BJ (cell line): ENCODE results near the gene CXADR. TPM values are rescaled to one million over a fixed set of nuclear protein-coding genes. Genes with fewer than 3 reads are reported as not detected.

ENCODE experiments used
- CTCF ChIA-PET: fragments of 350-600 bp; formaldehyde crosslinking; extraction: SDS; loops from one replicate; lab custom pipeline; 2021; ENCODE audit warnings: antibody characterized with exemption, inconsistent platforms; lab: Yijun Ruan, JAX
- POLR2A ChIA-PET: fragments of 300-600 bp; sonication (Branson Sonifier 250); formaldehyde crosslinking; extraction: SDS; loops from one replicate; lab custom pipeline; 2021; ENCODE audit warnings: antibody characterized with exemption; lab: Charles Lee
- DNase-seq: peaks from one replicate; pipeline ENCODE4 v3.0.0-alpha.2; 2011; ENCODE audit warnings: low read depth
- H3K27me3 ChIP-seq: 2 replicates; pipeline ENCODE4 v1.6.0; 2011; ENCODE audit warnings: low read length; ENCODE audit not compliant: control insufficient read depth, insufficient read depth
- H3K36me3 ChIP-seq: 2 replicates; pipeline ENCODE4 v1.5.1; 2011; ENCODE audit warnings: low read length; ENCODE audit not compliant: control insufficient read depth, insufficient read depth
- H3K4me3 ChIP-seq: 2 replicates; pipeline ENCODE4 v1.5.1; 2011; ENCODE audit warnings: low read depth, mild to moderate bottlenecking, control low read depth, low read length
- CTCF ChIP-seq: IDR thresholded peaks from 2 replicates; pipeline ENCODE4 v1.5.1; 2011; ENCODE audit warnings: low read depth, mild to moderate bottlenecking, control low read depth, inconsistent platforms, low read length, moderate library complexity; ENCODE audit not compliant: insufficient read depth
- polyA plus RNA-seq: library from polyadenylated mRNA; depleted of rRNA; stranded (reverse); fragments of >200 nt; gene quantifications from 2 replicates; pipeline ENCODE4 v1.2.3, GENCODE V29; 2011

CXADR gene
- polyA plus RNA-seq, 1 experiment, result 0.02 TPM

- Histone ChIP-seq H3K4me3 (no peak overlapping the region), H3K27me3 (no peaks in the 10 kb centered on the region), H3K36me3 (no peaks in the 10 kb centered on the region)
- no peak for TF ChIP-seq CTCF
- ChIA-PET POLR2A (no interaction called here), CTCF (interaction anchor here (1.4 to 2.0 kb wide), 2 partner anchors 12 to 14 kb away, joined by 4 to 5 read pairs; no protein-coding TSS in a partner anchor)
- no peak for DNase-seq
Measured at GRCh38 chr21:17550671-17551308, 37.9 kb downstream of the CXADR start.

GRCh38 chr21:17552410-17552809, 39.6 kb downstream of the CXADR start:
- H3K36me3 ChIP-seq, result no peaks in the 10 kb centered on the region
- ChIA-PET POLR2A (no interaction called here), CTCF (interaction anchor here (1.4 to 2.0 kb wide), 3 partner anchors 10 to 164 kb away, joined by 4 to 9 read pairs (median 5); no protein-coding TSS in a partner anchor)
- DNase-seq, result no peak
- H3K4me3 ChIP-seq, result no peak overlapping the region
- no peak for TF ChIP-seq CTCF
- no peaks in the 10 kb centered on the region for H3K27me3 ChIP-seq

DNA sequence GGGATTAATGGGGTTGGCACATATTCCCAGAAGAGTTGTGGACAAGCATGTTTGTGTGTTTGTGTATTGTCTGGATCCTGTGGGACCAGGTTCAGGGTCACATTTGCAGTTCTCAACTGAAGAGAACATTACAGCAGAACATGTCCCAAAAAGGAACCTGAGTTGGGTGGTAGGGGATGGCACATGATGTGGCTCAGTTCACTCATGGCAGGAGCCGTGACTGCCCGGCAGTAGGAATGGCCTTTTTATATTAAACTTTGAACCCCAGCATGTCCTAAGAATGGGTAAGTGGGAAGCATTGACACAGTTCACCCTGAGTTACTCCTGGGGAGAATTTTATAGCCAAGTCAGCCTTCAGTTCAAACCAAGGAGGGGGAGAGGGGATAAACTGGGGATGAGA, 41.3 kb downstream of the CXADR start:
- no peak for TF ChIP-seq CTCF
- DNase-seq, result no peak
- Histone ChIP-seq H3K4me3 (no peak overlapping the region), H3K36me3 (no peaks in the 10 kb centered on the region), H3K27me3 (0 out of 2 replicates have a peak, but pooled peaks cover 2% of the 10 kb centered on the region)
- POLR2A ChIA-PET, result no interaction called here
- CTCF ChIA-PET, result interaction anchor here (0.6 to 2.2 kb wide), 8 partner anchors 26 to 167 kb away, joined by 3 to 37 read pairs (median 4); no protein-coding TSS in a partner anchor

GRCh38 chr21:17554679-17555465, 42.0 kb downstream of the CXADR start:
- CTCF ChIA-PET, result interaction anchor here (0.6 to 2.2 kb wide), 9 partner anchors 27 to 168 kb away, joined by 3 to 37 read pairs (median 4); no protein-coding TSS in a partner anchor
- H3K4me3 ChIP-seq, result no peak overlapping the region
- peak; percentile 34; the same call in 1 of the 2 replicates for TF ChIP-seq CTCF
- H3K27me3 ChIP-seq, result 0 out of 2 replicates have a peak, but pooled peaks cover 2% of the 10 kb centered on the region
- H3K36me3 ChIP-seq, result no peaks in the 10 kb centered on the region
- POLR2A ChIA-PET, result no interaction called here
- DNase-seq, result no peak
